ENCODE measurements around the gene RPE65.
A peak's percentile ranks its signal among the peaks of the same experiment; 100 is the strongest.

RPE65 gene

GRCh38 chr1:68473060-68473459, 23.3 kb upstream of the RPE65 start:
- DNase-seq (ENCODE audit: low read depth): no peak
- TF ChIP-seq, protein P1, sequence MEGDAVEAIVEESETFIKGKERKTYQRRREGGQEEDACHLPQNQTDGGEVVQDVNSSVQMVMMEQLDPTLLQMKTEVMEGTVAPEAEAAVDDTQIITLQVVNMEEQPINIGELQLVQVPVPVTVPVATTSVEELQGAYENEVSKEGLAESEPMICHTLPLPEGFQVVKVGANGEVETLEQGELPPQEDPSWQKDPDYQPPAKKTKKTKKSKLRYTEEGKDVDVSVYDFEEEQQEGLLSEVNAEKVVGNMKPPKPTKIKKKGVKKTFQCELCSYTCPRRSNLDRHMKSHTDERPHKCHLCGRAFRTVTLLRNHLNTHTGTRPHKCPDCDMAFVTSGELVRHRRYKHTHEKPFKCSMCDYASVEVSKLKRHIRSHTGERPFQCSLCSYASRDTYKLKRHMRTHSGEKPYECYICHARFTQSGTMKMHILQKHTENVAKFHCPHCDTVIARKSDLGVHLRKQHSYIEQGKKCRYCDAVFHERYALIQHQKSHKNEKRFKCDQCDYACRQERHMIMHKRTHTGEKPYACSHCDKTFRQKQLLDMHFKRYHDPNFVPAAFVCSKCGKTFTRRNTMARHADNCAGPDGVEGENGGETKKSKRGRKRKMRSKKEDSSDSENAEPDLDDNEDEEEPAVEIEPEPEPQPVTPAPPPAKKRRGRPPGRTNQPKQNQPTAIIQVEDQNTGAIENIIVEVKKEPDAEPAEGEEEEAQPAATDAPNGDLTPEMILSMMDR (IDR thresholded peaks at IDR 0.05; ENCODE audit: low read length, missing control alignments): no peak
- H3K4me3 ChIP-seq (replicated peaks; ENCODE audit: low read depth, low read length): no peak overlapping the region

DNA sequence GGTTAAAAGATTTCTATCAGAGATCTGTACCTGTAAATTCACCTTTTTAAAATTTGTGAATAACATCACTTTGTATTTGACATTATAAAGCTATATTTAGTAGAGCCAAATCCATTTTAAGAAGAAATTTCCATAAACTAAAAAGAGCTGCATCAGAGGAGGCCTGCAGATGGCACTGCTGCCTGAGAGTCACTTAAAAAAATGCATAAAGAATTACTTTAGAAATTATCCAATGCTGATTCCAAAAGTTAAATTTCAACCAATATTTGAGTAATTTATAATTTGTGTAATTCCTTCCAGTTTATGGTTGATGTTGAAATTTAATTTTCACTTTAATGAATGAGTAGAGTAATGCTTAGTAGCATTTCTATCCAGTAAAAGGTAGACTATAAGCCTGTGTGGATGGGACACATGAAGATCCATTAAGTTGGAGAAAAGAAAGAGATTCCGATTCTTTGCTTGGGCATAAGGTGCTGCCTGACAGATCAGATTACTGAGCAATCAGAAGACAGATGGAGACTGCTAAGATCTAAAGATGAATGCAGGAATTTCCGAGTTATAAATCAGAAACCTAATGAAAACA, 20.7 kb upstream of the RPE65 start:
- H3K4me3 ChIP-seq (replicated peaks; ENCODE audit: low read depth, low read length): no peak overlapping the region
- TF ChIP-seq, protein P1 (IDR thresholded peaks at IDR 0.05; ENCODE audit: low read length, missing control alignments): peak; percentile 81
- DNase-seq (ENCODE audit: low read depth): peak; percentile 53

- no peak for DNase-seq (ENCODE audit: low read depth)
- H3K4me3 ChIP-seq (replicated peaks; ENCODE audit: low read depth, low read length): no peak overlapping the region
- TF ChIP-seq, protein P1 (IDR thresholded peaks at IDR 0.05; ENCODE audit: low read length, missing control alignments): no peak
These were observed 15.1 kb upstream of the RPE65 start for GRCh38 chr1:68464891-68465290.

DNA sequence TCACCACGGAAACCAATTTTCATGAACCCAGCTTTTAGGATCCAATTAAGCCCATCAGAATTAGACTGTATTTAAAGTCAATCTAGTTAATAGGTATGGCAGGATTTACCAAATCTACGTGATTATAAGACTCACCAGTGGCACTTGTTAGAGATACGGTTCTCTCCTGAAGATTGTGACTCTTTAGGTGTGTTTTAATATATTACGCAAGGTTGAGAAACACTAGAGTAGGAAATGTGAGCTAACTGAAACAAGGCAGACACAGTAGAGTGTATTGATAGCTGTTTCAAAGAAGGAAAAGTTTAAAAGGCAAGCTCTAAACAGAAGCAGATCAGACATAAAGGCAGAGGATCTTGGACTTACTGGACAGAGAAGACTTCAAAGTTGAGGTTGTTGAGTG, 11.2 kb upstream of the RPE65 start:
- TF ChIP-seq, protein P1 (IDR thresholded peaks at IDR 0.05; ENCODE audit: low read length, missing control alignments): no peak
- no peak overlapping the region for H3K4me3 ChIP-seq (replicated peaks; ENCODE audit: low read depth, low read length)
- DNase-seq (ENCODE audit: low read depth): no peak

DNA sequence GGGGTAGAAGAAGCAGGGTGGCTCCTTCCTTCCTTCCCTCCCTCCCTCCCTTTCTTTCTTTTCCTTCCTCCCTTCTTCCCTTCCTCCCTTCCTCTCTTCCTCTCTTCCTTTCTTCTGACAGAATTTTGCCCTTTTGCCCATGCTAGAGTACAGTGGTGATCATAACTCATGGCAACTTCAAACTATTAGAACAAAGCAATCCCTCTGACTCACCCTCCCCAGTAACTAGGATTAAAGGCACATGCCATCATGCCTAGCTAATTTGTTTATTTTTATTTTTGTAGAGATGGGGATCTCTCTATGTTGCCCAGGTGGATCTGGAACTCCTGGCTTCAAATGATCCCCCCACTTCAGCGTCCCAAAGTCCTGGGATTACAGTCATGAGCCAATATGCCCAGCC, 10.0 kb upstream of the RPE65 start:
- DNase-seq (ENCODE audit: low read depth): peak; percentile 33
- TF ChIP-seq, protein P1 (IDR thresholded peaks at IDR 0.05; ENCODE audit: low read length, missing control alignments): no peak
- no peak overlapping the region for H3K4me3 ChIP-seq (replicated peaks; ENCODE audit: low read depth, low read length)

GRCh38 chr1:68459091-68459490, 9.3 kb upstream of the RPE65 start:
- TF ChIP-seq, protein P1 (IDR thresholded peaks at IDR 0.05; ENCODE audit: low read length, missing control alignments): no peak
- no peak for DNase-seq (ENCODE audit: low read depth)
- H3K4me3 ChIP-seq (replicated peaks; ENCODE audit: low read depth, low read length): no peak overlapping the region

DNA sequence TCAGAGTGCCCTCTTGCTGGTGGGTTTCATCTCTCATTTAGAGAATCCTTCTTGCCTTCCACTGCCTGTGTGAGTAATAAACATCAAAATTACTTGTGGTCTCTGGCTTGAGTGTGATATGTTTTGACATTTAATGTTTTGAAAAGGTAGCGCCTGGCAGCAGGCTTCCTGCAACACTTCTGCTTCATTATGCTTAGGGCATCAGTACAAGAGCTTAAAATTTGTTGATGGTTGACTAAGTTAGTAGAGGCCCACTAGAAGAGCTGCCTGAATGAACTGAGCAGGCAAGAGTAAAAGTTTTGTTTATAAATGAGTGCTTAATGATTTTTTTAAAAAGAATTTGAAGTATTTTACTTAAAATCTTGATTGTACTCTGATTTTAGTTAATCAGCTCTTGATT, 6.4 kb upstream of the RPE65 start:
- no peak overlapping the region for H3K4me3 ChIP-seq (replicated peaks; ENCODE audit: low read depth, low read length)
- TF ChIP-seq, protein P1 (IDR thresholded peaks at IDR 0.05; ENCODE audit: low read length, missing control alignments): no peak
- DNase-seq (ENCODE audit: low read depth): no peak

Measured in fibroblast of pulmonary artery (primary cell).